Upper lobe of left lung (tissue), 4 donors: ENCODE measurements around the gene TPD52L1.

Source experiments
- CTCF ChIP-seq, 6 experiments: fragments of 450-650 bp in 4 of 6; fragments of 200-600 bp in 2 of 6; sonication (generic) in 2 of 6; IDR thresholded peaks; one replicate each; pipeline ENCODE4 v1.5.1; 2016 to 2019; ENCODE audit warnings: antibody characterized with exemption in 6 of 6
- POLR2A ChIP-seq, 4 donors: fragments of 450-650 bp; IDR thresholded peaks; one replicate each; pipeline ENCODE4 v1.5.1; 2016 to 2017; ENCODE audit warnings: antibody characterized with exemption in 4 of 4, mild to moderate bottlenecking in 2 of 4

DNA sequence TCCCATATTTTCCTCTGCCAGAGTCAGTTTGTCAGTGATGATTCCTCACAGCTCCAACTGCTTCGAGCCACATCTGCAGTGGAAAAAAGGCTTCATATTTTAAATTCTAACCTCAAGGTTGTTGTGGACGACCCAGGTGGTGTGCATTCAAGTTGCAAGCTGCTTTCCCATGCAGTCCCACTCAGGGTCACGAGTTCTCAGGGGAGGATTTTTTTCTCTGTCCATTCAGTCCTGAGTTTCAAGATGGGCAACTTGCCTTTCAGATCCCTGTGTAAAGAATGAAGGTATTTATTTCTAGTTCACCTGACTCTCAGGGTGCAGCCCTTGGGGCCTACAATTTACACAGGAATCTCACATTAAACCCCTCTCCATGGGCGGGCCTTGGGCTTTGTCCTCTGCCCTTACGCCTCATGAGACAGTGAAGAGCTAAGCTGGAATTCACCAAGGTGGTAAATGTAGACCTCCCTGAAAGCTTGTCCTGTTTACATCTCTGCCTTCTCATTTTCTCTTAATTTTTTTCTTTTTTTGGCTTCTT lies 65.9 kb downstream of the TPD52L1 start:
- TF ChIP-seq POLR2A (IDR thresholded peaks at IDR 0.05) (no peak), CTCF (IDR thresholded peaks at IDR 0.05) (no peak)
